GM19035 (cell line): Measurements from ENCODE around the gene PRKCE.

Source experiments
- ATAC-seq: cut with Tn5 transposase; IDR thresholded peaks from one replicate; pipeline ENCODE4 v1.9.1; 2021; ENCODE audit not compliant: unreplicated experiment

Gene PRKCE

DNA sequence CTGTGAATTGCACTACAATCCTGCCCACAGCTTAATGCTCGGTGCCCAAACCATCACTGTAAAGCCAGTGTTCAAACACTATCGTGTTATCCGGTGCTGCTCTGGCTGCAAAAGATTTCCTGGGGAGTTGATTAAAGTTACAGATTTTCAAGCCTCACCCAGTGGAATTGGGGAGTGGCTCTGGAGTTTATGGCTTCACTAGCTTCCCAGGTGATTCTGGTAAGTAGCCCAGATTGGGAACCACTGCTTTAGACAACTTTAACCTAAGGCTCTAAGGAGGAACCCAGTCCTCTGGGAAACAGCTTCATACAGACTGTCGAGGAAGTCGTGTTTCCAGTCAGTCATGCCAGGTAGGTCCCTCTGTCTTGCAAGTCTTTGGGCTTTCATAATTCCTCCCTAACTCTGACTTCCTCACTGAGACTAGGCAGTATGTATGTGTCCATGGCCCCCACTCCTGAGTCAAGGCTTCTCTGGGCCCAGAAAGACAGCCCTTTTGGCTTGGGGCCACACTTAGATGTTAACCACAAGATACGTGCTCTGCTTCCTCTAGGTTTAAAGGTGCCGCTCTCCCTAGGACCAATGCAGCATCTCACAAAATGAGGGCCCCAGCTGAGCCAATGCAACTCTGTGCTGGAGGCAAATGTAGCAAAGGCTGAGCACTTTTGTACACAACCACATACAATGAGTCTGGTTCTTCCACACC, 299.7 kb downstream of the PRKCE start:
- ATAC-seq, result no peak

DNA sequence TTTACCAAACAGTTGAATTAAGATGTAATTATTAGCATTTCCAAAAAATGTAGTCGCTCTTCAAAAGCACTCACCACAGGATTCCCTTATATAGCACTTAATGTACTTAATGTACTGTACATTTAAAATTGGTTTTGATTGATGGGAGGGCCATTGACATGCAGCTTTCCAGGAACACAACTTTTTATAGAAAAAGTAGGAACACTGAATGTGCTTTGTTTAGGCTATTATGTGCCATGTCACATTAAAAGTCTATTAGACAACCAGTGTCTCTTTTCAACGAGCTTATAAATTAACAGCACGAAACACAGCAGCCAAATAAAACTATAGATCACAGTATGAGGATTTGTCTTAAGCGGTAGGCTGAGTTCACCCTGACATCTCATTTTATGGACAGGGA, 301.1 kb downstream of the PRKCE start:
- no peak for ATAC-seq

GRCh38 chr2:45953376-45954027, 302.0 kb downstream of the PRKCE start:
- ATAC-seq, result no peak

- ATAC-seq, result no peak
Observed at GRCh38 chr2:45954233-45954850, 302.9 kb downstream of the PRKCE start.

DNA sequence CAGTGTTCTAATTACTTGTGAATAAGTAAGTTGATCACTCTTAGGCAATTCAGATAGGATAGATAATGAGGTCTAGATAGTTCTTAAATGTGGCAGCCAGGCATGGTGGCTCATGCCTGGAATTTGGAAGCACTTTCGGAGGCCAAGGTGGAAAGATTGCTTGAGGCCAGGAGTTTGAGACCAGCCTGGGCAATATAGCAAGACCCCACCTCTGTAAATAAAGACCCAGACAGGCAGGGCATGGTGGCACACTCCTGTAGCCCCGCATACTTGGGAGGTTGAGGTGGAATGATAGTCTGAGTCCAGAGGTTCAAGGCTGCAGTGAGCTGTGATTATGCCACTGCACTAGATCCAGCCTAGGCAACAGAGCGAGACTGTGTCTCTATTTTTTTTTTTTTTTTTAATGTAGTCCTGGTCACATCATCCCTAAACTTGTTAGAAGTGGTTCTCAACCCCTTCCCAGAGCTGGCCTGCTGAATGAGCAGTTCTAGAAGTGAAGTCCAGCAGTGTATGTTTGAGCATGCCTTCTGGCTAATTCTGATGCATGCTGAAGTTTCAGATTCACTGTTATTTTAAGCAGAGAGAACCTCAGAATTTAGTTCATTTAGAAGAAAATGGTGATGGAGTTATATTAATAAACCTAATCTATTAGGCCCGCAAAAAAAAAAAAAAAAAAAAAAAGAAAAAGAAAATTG, 306.2 kb downstream of the PRKCE start:
- ATAC-seq, result no peak

DNA sequence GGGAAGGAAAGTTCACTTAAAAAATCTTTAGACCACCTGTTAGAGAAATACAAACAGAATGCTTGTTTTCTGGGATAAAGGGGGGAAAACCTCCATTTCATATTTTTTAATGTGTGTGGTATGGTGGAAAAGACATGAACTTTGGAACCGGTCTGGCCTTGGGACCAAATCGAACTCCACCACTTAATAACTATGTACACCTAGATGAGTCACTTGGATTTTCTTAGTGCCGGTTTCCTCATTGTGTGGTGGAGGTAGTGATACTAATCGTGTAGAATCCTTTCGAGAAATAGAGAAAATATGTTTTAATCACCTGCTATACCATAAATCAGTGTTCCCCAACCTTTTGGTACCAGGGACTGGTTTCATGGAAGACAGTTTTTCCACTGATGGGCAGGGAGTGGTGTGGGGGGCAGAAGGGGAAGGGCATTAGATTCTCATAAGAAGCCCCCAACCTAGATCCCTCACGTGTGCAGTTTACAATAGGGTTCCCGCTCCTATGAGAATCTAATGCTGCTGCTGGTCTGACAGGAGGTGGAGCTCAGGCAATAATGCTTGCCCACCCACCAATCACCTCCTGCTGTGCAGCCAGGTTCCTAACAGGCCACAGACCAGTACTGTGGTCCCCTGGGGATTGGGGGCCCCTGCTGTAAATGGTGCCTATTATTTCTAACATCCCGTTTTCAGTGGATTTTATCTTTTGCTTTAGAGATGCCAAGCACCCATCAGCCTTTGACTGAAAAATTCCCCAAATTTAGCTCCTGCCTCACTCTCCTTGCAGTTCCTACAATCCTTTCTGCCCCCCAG, 308.8 kb downstream of the PRKCE start:
- ATAC-seq, result no peak

- no peak for ATAC-seq
Observed at GRCh38 chr2:45962177-45962921, 310.9 kb downstream of the PRKCE start.

GRCh38 chr2:45963816-45964215, 312.3 kb downstream of the PRKCE start:
- ATAC-seq, result no peak

DNA sequence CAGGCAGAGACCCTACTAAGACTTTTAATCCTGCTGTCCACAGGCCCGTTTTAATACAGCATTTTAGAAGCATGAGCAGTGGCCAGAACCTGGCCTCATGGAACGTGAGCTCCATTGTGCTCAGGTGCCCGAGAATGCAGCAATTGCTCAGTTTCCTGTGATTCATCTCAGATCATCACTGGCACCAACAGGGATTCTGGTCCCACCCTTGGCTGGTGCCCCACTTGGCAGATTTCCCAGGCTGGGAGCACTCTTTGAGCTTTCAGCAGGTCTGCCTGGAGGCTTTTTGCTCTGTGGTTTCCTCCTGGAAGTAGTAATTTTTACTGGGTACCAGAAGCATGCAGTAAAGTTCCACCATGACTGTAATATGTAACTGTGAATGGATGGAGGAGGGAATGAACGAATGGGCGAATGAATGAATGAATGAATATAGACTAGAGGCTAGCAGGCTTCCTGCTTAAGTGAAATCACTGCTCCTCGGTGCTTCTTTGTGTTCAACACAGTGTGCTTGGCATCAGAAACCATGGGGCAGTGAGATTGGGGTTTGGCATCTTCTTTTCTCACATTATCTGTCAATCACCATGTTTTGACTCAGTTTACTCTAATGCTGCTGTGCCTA, 312.9 kb downstream of the PRKCE start:
- no peak for ATAC-seq

DNA sequence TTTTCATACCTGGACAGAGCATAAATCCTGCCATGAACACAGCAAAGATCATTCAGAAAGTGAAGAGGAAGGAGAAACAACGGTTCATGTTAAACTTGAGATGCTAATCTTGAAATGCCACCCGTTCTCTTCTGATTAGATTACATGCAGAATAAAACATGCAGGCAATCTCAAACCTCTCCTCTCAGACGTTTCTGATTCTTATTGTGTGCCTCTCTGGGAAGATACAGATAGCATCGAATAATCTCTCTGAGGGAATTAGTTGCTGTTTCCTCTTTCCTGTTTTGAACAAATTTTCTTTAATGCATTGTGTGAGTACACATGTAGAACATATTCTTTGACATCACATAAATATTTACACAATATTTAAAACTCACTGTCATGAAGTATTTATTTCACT, 313.4 kb downstream of the PRKCE start:
- no peak for ATAC-seq

DNA sequence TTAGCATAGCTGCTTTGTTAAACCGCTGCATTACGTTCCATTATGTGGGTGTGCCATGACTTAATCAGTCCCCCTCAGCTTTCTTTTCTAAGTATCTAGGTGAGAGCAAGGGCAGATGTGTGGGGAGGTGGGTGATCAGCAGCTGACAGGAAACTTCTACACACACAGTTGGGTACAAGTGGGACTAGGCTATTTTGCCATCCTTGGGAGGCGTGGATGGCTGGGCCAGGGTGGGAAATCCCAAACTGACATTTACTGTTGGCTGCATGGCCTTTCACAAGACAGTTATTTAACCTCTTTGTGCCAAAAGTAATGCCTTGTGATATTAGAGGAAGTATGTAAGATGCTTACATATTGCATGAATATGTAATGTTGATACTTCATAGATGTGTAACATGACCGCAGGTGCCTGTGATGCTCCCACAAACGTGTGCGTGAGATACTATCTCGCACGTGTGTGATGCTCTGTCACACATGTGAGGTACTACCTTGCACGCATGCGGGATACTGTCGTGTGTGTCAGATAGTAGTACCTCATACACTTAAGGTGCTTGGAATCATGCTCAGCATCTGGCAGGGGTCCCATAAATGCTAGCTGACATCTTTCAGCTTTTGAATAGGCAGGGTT, 314.5 kb downstream of the PRKCE start:
- no peak for ATAC-seq

DNA sequence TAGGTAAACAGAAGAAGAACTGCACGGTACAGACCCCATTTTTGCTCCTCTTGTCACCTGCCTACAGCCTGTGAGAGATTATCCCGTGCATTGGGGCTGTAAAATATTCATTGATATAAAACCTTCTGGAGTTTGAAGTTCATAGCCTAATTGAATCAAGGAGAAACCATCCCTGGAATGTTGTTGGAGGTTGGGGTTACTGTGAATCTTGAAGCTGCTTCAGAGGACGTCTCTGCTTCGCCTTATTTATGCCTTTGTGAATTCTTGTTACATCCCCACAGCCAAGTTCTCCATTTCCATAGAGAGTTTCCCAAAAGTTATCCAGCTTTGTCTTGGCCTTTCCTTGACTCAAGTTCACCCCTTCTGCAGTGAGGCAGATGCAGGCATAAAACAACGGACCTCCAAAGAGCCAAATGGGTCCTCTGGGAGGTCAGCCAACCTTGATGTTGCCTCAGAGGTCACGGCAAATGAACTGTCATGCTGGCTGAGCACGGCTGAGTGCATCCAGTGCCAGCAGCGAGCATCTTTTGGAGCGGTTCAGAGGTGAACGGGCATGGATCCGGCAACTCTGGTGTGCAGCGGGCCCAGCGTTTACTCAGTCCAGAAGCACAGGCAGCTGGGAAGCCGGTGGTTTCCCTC, 317.6 kb downstream of the PRKCE start:
- ATAC-seq, result no peak

DNA sequence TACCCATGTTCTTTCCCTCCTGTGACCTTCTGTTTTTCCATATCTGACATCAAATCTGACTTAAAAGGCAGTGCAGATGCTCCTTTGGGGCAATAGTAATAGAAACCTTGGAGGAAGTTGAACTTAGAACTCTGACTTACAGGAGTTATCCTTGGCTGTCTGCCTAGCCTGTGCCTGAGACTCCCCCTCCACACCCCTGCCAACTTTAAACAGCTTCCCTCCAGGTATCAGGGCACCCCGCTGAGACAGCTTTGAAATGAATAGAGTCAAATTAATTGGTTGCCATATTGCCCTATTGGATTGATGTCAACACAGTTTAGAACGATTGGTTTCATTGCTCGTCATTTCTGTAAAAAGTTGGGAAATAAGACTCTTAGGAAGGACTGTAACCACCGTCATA, 322.0 kb downstream of the PRKCE start:
- ATAC-seq, result no peak

DNA sequence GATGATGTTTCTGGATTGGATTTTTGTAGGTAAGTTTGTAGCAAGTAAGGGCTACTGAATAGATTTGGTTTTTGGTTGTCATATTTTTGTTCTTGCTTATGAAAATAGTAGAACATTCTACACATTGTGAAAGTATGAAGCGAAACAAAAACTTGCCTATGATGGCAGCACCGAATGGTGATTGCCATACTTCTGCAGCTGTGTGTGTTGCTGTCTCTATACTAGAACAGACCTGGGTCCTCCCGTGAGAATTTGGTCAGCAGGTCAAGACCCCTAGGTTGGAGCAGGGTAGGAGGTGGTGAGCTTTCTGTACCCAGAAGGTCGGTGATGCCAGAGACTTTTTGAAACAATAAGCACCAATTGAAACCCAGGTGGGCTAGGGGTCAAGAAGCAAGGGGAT, 322.6 kb downstream of the PRKCE start:
- ATAC-seq, result peak; percentile 75

GRCh38 chr2:45974762-45975408, 323.4 kb downstream of the PRKCE start:
- peak; percentile 60 for ATAC-seq

DNA sequence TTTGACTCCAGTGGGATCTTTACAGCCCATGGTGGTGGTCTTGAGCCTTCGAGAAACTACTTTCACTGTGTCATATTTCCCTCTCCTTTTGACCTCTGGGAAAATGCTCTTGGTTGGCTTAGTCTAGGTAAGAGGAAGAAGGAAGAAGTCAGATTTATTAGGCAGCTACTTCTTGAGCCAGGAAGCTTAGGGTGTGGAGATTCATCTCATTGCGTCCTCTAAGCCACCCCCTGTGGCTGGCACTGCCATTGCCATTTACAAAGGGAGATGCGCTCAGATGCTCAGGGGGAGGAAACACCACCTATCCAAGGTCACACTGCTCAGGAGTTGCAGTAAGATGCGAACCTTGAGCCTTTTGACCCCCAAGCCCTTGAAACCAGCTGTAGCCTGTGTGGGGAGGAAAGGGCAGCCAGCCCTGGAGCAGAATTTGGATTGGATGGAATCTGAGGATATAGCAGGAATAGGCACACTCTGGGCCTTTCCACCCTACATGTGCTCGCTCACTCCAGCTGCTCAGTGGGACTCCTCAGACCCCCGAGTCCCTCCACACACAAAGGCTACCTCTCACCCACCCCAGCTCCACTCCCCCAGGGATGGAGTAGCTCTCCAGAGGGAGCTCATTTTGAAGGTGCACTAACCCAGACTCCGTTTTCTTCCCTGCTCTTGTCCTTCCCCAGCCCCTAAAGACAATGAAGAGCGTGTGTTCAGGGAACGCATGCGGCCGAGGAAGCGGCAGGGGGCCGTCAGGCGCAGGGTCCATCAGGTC, 324.5 kb downstream of the PRKCE start:
- ATAC-seq, result no peak

DNA sequence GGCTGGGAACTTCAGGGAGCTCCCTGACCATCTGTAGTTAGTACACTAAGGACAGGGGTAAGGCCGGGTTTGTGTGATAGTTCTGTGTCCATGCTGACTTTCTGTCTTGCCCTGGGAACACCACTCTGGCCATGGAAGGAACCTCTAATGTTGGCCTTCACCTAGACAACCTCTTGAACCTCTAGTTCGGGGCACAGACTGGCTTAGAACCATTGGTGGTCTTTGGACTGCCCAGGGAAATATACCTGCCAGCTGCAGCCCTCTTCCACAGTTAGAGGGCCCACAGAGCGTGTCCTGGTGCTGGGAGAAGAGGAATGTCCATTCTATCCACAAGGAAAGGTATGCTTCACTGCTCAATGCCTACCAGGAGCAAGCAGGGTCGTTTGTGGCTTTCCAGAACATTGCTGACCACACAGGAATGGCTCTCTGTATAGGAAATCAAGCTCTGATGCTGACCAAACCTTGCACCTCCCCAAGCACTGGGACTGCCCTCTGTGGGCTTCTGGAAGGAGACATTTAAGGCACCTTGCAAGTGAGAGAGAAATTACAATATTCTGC, 326.9 kb downstream of the PRKCE start:
- ATAC-seq, result no peak
